ENCODE results near the gene FAIM. TPM values are rescaled to one million over a fixed set of nuclear protein-coding genes. Genes with fewer than 3 reads are reported as not detected.
A peak's percentile ranks its signal among the peaks of the same experiment; 100 is the strongest.

The FAIM gene
- total and polyA plus RNA-seq, 2 of the 8 experiments (the other 6 are each of a cell fraction or from before 2014, with no cell fraction given) = 1.2 to 7.1 TPM

DNA sequence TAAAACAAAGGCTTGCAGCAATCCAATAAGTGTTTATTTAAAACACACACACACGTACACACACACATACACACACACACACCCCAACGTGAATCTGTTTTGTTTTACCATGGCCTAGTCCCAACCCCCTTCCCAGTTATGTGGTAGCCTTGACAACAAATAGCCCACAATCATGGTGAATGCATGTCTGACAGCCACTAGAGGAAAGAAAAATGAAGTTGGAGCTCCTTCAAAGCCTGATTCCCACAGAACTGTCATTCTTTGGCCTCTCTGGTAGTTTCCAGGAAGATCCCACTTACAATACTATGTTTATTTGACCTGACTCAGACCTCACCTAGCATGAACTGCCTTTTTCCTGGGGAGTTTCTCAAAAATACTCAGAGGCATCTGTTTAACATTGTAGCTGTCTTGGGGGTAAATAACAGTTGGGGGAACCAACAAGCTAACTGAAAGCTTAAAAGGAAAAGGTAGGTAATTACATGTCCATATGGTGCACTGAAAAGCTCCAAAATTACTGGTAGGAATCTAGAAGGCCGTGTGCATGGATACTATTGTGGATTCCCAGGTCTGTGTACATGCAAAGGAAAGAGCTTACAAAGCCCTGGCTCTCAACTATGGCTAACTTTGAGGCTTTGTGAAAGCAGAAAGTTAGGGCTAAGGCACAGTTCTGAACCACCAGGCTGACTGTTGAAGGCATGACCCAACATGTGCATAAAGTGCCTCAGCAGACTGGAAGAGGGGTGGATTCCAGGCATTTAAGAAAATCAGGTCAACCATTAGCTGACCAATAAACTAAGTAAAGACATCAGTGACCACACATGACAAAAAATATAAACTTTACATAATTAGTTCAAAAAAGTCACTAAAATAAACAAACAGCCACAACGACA, 65.3 kb downstream of the FAIM start:
- H3K9ac ChIP-seq (replicated peaks in 1 of 4; ENCODE audit: extremely low read depth in 1 of 4, low read depth in 3 of 4, low read length in 3 of 4) = peak overlapping the region in 1 of 4 experiments; percentile 38; a peak in 1 of 7 replicates
- no peak for TF ChIP-seq RNF2 (IDR thresholded peaks at IDR 0.05; ENCODE audit: borderline replicate concordance, low read depth, low read length, missing control alignments, poor library complexity, severe bottlenecking)
- no peak for TF ChIP-seq YY1 (IDR thresholded peaks at IDR 0.05; ENCODE audit: low read depth, low read length)
- no peak for TF ChIP-seq SRF (IDR thresholded peaks at IDR 0.05; ENCODE audit: low read depth, low read length)
- no peak for TF ChIP-seq GTF2F1 (IDR thresholded peaks at IDR 0.05; ENCODE audit: borderline replicate concordance, low read depth, low read length)
- TF ChIP-seq TAF7 (optimal IDR thresholded peaks at IDR 0.05; ENCODE audit: borderline replicate concordance, low read depth, low read length) = no peak
- TF ChIP-seq SP1 (IDR thresholded peaks at IDR 0.05; ENCODE audit: low read depth, low read length) = no peak
- TF ChIP-seq ASH2L (IDR thresholded peaks at IDR 0.05; ENCODE audit: low read length) = no peak
- no peak for TF ChIP-seq CEBPB (IDR thresholded peaks at IDR 0.05; ENCODE audit: low read depth, low read length)
- TF ChIP-seq GABPA (IDR thresholded peaks at IDR 0.05; ENCODE audit: borderline replicate concordance, insufficient read depth, low read length) = no peak
- no peak for TF ChIP-seq PHF8 (conservative IDR thresholded peaks at IDR 0.05; ENCODE audit: low read depth, low read length)
- no peak for TF ChIP-seq CTBP2 (IDR thresholded peaks at IDR 0.05; ENCODE audit: borderline replicate concordance, insufficient read depth, insufficient read length, low read length)

More for the DNA sequence above, 65.3 kb downstream of the FAIM start:
- Histone ChIP-seq H3K4me2 (ENCODE audit: insufficient read depth in 1 of 2, low read depth in 2 of 2, low read length in 2 of 2) (no peak overlapping the region), H3K79me1 (ENCODE audit: low read depth, low read length) (no peaks in the 10 kb centered on the region), H3K56ac (replicated peaks; ENCODE audit: insufficient read length, low read depth, low read length) (no peak overlapping the region), H4K5ac (ENCODE audit: insufficient read length, low read depth, low read length) (no peak overlapping the region), H3K18ac (ENCODE audit: extremely low read depth, low read length) (no peak overlapping the region), H2BK12ac (ENCODE audit: low read depth, low read length) (no peak overlapping the region), H2AK5ac (ENCODE audit: low read depth, low read length) (no peak overlapping the region), H3K36me3 (ENCODE audit: control insufficient read depth in 2 of 4, insufficient read depth in 4 of 4, low read length in 3 of 4) (peaks cover 0 to 11% (median 4%) of the 10 kb centered on the region in 4 experiments; a peak in 3 of 8 replicates), H3K14ac (ENCODE audit: insufficient read length) (no peak overlapping the region), H4K20me1 (replicated peaks in 1 of 2; ENCODE audit: control insufficient read depth in 1 of 2, insufficient read depth in 2 of 2, low read length in 2 of 2) (no peaks in the 10 kb centered on the region), H2BK5ac (ENCODE audit: low read depth, low read length) (0 out of 2 replicates have a peak overlapping the region, but pooled peaks have one; percentile 20), H4K91ac (replicated peaks; ENCODE audit: insufficient read length, low read length) (no peak overlapping the region), H3K27me3 (replicated peaks in 1 of 4; ENCODE audit: control insufficient read depth in 3 of 4, extremely low read depth in 1 of 4, insufficient read depth in 3 of 4, low read length in 3 of 4) (no peaks in the 10 kb centered on the region), H3K23ac (ENCODE audit: insufficient read length) (no peak overlapping the region), H3K4me1 (replicated peaks in 1 of 4; ENCODE audit: control insufficient read depth in 3 of 4, insufficient read depth in 4 of 4, low read length in 3 of 4) (peaks cover 0 to 3% (median 0%) of the 10 kb centered on the region in 4 experiments; a peak in 1 of 7 replicates), H3K79me2 (ENCODE audit: control insufficient read depth in 1 of 2, insufficient read depth in 2 of 2, low read length in 2 of 2) (no peaks in the 10 kb centered on the region), H2BK20ac (ENCODE audit: low read length) (no peak overlapping the region), H2AFZ (ENCODE audit: low read length) (no peak overlapping the region), H2BK120ac (replicated peaks; ENCODE audit: low read depth, low read length) (no peak overlapping the region), H4K8ac (ENCODE audit: extremely low read depth, insufficient read depth, low read length) (no peak overlapping the region), H2BK15ac (ENCODE audit: low read length) (no peak overlapping the region), H3K4me3 (ENCODE audit: extremely low read depth in 1 of 4, insufficient read depth in 2 of 4, low read depth in 3 of 4, low read length in 4 of 4) (no peak overlapping the region), H3K27ac (ENCODE audit: low read depth, low read length) (peak overlapping the region; percentile 46; the same call in 1 of the 2 replicates), H3K23me2 (ENCODE audit: low read depth, low read length) (no peaks in the 10 kb centered on the region; the same call in 1 of the 2 replicates), H3K4ac (replicated peaks; ENCODE audit: insufficient read length, low read depth, low read length) (no peak overlapping the region), H3K9me3 (ENCODE audit: insufficient read depth in 2 of 2, low read depth in 1 of 2, low read length in 1 of 2) (no peaks in the 10 kb centered on the region)
- FAIRE-seq (no peak), DNase-seq (ENCODE audit: low read depth in 1 of 2, low spot score in 2 of 2) (no peak)
- ChIA-PET POLR2A (ENCODE audit: partially characterized antibody) (interaction anchor here (0.6 kb wide), 1 partner anchor 262 kb away, joined by 4 read pairs; no protein-coding TSS in a partner anchor), CTCF (ENCODE audit: partially characterized antibody) (interaction anchor here (0.9 to 1.7 kb wide), 4 partner anchors 16 to 249 kb away, joined by 3 to 7 read pairs (median 4); no protein-coding TSS in a partner anchor)
- 80% methylated on average over 4 of the region's 4 CpGs; no CpG with 5 or more reads in 1 of the 2 experiments for WGBS, 2 experiments (ENCODE audit: extremely low coverage in 1 of 2, insufficient coverage in 1 of 2, insufficient read length in 1 of 2, insufficient replicate concordance in 2 of 2, low coverage in 1 of 2, low lambda C conversion rate in 2 of 2, missing lambda C conversion rate in 1 of 2)
